Measurements from ENCODE around the gene ZKSCAN3. TPM values are rescaled to one million over a fixed set of nuclear protein-coding genes. Genes with fewer than 3 reads are reported as not detected.

The ZKSCAN3 gene
- total and polyA plus RNA-seq, 2 donors (not counting 1 experiment from before 2014, with no cell fraction given): 4.0 to 11.9 TPM

- no peaks in the 10 kb centered on the region for H3K4me1 Mint-ChIP-seq
- Histone ChIP-seq H3K9ac (ENCODE audit: low read length) (no peak overlapping the region), H3K27me3 (replicated peaks in 1 of 4; ENCODE audit: control extremely low read depth in 1 of 4, control insufficient read depth in 3 of 4, insufficient read depth in 4 of 4, low read length in 3 of 4) (peaks cover 0 to 23% (median 14%) of the 10 kb centered on the region in 4 experiments), H3K4me2 (replicated peaks; ENCODE audit: low read depth, low read length, poor library complexity, severe bottlenecking) (no peak overlapping the region), H4K20me1 (ENCODE audit: control insufficient read depth, insufficient read depth, low read length, poor library complexity, severe bottlenecking) (no peaks in the 10 kb centered on the region), H3K4me1 (ENCODE audit: control insufficient read depth in 2 of 2, insufficient read depth in 2 of 2, low read length in 2 of 2) (no peaks in the 10 kb centered on the region), H2AFZ (ENCODE audit: insufficient read depth, low read depth, low read length, poor library complexity, severe bottlenecking) (no peak overlapping the region), H3K36me3 (replicated peaks in 1 of 2; ENCODE audit: control extremely low read depth in 1 of 2, control insufficient read depth in 1 of 2, extremely low read depth in 1 of 2, insufficient read depth in 2 of 2, low read length in 1 of 2) (no peaks in the 10 kb centered on the region), H3K79me2 (ENCODE audit: control insufficient read depth, insufficient read depth, low read length) (no peaks in the 10 kb centered on the region), H3K9me3 (ENCODE audit: control extremely low read depth in 1 of 3, control insufficient read depth in 2 of 3, insufficient read depth in 1 of 3, low read length in 2 of 3) (no peaks in the 10 kb centered on the region), H3K27ac (ENCODE audit: low read length in 2 of 2) (no peak overlapping the region), H3K4me3 (ENCODE audit: control extremely low read depth in 1 of 5, extremely low read depth in 1 of 5, insufficient read depth in 1 of 5, low read depth in 2 of 5, low read length in 4 of 5) (no peak overlapping the region)
- intact Hi-C loops (cut with micrococcal nuclease): no loop called here
- DNase-seq: no peak
- TF ChIP-seq CTCF (IDR thresholded peaks at IDR 0.05): no peak
- TF ChIP-seq EZH2 (IDR thresholded peaks at IDR 0.05; ENCODE audit: borderline replicate concordance, insufficient read depth, low read depth, low read length, poor library complexity, severe bottlenecking): no peak
- H3K4me3 Mint-ChIP-seq: no peak overlapping the region
- 63% methylated on average over 2 of the region's 2 CpGs for WGBS (ENCODE audit: insufficient coverage)
- peaks cover 2% of the 10 kb centered on the region for H3K9me3 Mint-ChIP-seq (ENCODE audit: insufficient read depth)
- ChIA-PET CTCF (no interaction called here), POLR2A (no interaction called here)
- no peak for ATAC-seq (ENCODE audit: low read depth)
- H3K27ac Mint-ChIP-seq: no peak overlapping the region
- H3K27me3 Mint-ChIP-seq: peaks cover 72% of the 10 kb centered on the region
Observed at GRCh38 chr6:28407401-28407800, 57.7 kb downstream of the ZKSCAN3 start.

- TF ChIP-seq EZH2 (IDR thresholded peaks at IDR 0.05; ENCODE audit: borderline replicate concordance, insufficient read depth, low read depth, low read length, poor library complexity, severe bottlenecking): no peak
- no peak for TF ChIP-seq CTCF (IDR thresholded peaks at IDR 0.05)
- Histone ChIP-seq H3K9me3 (ENCODE audit: control extremely low read depth in 1 of 3, control insufficient read depth in 2 of 3, insufficient read depth in 1 of 3, low read length in 2 of 3) (no peaks in the 10 kb centered on the region), H3K27ac (ENCODE audit: low read length in 2 of 2) (no peak overlapping the region), H3K9ac (ENCODE audit: low read length) (no peak overlapping the region), H3K4me3 (ENCODE audit: control extremely low read depth in 1 of 5, extremely low read depth in 1 of 5, insufficient read depth in 1 of 5, low read depth in 2 of 5, low read length in 4 of 5) (no peak overlapping the region), H4K20me1 (ENCODE audit: control insufficient read depth, insufficient read depth, low read length, poor library complexity, severe bottlenecking) (no peaks in the 10 kb centered on the region), H3K4me1 (ENCODE audit: control insufficient read depth in 2 of 2, insufficient read depth in 2 of 2, low read length in 2 of 2) (no peaks in the 10 kb centered on the region), H3K27me3 (replicated peaks in 1 of 4; ENCODE audit: control extremely low read depth in 1 of 4, control insufficient read depth in 3 of 4, insufficient read depth in 4 of 4, low read length in 3 of 4) (peaks cover 0 to 17% (median 11%) of the 10 kb centered on the region in 4 experiments), H3K79me2 (ENCODE audit: control insufficient read depth, insufficient read depth, low read length) (no peaks in the 10 kb centered on the region), H3K36me3 (replicated peaks in 1 of 2; ENCODE audit: control extremely low read depth in 1 of 2, control insufficient read depth in 1 of 2, extremely low read depth in 1 of 2, insufficient read depth in 2 of 2, low read length in 1 of 2) (no peaks in the 10 kb centered on the region), H2AFZ (ENCODE audit: insufficient read depth, low read depth, low read length, poor library complexity, severe bottlenecking) (no peak overlapping the region), H3K4me2 (replicated peaks; ENCODE audit: low read depth, low read length, poor library complexity, severe bottlenecking) (no peak overlapping the region)
- ChIA-PET POLR2A (no interaction called here), CTCF (no interaction called here)
- no peak overlapping the region for H3K27ac Mint-ChIP-seq
- 100% methylated on average over 3 of the region's 5 CpGs for WGBS (ENCODE audit: insufficient coverage)
- intact Hi-C loops (cut with micrococcal nuclease): no loop called here
- ATAC-seq (ENCODE audit: low read depth) (no peak), DNase-seq (no peak)
- no peaks in the 10 kb centered on the region for H3K4me1 Mint-ChIP-seq
- H3K9me3 Mint-ChIP-seq (ENCODE audit: insufficient read depth): peaks cover 2% of the 10 kb centered on the region
- H3K27me3 Mint-ChIP-seq: peaks cover 66% of the 10 kb centered on the region
- no peak overlapping the region for H3K4me3 Mint-ChIP-seq
Observed at GRCh38 chr6:28408076-28408802, 58.5 kb downstream of the ZKSCAN3 start.

Measured in B cell (primary cell).